GM12891 (cell line): Measurements from ENCODE around the gene PSAPL1.

ENCODE experiments used
- DNase-seq: peaks from one replicate; pipeline ENCODE4 v3.0.0; 2011; ENCODE audit warnings: low spot score; ENCODE audit not compliant: insufficient read length
- FAIRE-seq: peaks from 2 replicates; lab custom pipeline; 2011; peaks lifted over from hg19 to GRCh38; lab: Jason Lieb, UNC
- PAX5 ChIP-seq: IDR thresholded peaks from 2 replicates; pipeline ENCODE4 v1.6.1; 2011; ENCODE audit warnings: low read length, moderate library complexity, mild to moderate bottlenecking; ENCODE audit not compliant: insufficient read depth, severe bottlenecking
- POLR2A ChIP-seq: IDR thresholded peaks from 2 replicates; pipeline ENCODE4 v1.6.1; 2011; ENCODE audit warnings: low read depth, low read length, control low read depth
- POLR2AphosphoS5 ChIP-seq: IDR thresholded peaks from 2 replicates; pipeline ENCODE4 v1.6.1; 2011; ENCODE audit warnings: low read depth, low read length, control low read depth
- POU2F2 ChIP-seq: IDR thresholded peaks from 2 replicates; pipeline ENCODE4 v1.6.1; 2011; ENCODE audit warnings: low read depth, mild to moderate bottlenecking, control low read depth, low read length, moderate library complexity
- SPI1 ChIP-seq: IDR thresholded peaks from 2 replicates; pipeline ENCODE4 v1.6.1; 2011; ENCODE audit warnings: low read depth, low read length, control low read depth
- TAF1 ChIP-seq: IDR thresholded peaks from 2 replicates; pipeline ENCODE4 v1.6.1; 2011; ENCODE audit warnings: low read depth, low read length, control low read depth

PSAPL1 gene

DNA sequence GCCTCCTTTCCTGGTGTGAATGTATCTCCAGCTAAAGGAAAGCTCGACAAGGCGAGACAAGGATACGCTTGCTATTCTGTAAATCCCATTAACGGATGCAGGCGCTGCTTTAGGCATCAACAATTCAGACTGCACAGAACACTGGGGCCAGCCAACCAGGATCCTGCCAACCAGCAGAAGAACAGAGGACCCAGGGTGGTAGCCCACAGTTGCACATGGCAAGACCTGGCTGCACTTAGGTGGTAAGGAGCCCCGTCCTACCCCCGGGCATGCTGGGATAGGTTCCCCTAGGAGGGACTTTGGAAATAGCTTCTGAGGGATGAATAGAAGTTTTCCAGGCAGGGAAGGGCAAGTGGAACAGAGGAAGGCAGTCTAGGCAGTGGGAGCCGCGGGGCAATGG lies 20.7 kb downstream of the PSAPL1 start:
- no peak for DNase-seq
- TF ChIP-seq POU2F2 (no peak), PAX5 (no peak), TAF1 (no peak), SPI1 (no peak), POLR2A (no peak), POLR2AphosphoS5 (no peak)
- no peak for FAIRE-seq

DNA sequence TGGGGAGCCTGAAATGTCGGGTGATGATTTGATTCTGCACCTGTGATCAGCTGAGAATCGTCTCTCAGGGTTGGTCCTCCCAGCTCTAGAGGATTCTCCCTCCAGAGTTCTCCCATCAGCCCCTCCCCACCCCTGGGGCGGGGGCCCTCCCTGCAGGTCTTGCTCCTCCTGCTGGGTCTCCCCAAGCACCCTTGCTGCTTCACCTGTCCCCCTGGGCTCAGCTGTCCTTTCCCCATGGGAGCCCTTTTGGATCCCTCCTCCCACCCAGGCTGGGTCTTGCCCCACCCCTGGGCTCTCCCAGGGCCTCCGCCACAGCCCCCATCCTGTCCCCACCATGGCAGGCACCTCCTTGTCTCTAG lies 22.2 kb downstream of the PSAPL1 start:
- no peak for FAIRE-seq
- no peak for DNase-seq
- no peak for TF ChIP-seq SPI1
- no peak for TF ChIP-seq POLR2A
- TF ChIP-seq POLR2AphosphoS5, result no peak
- TF ChIP-seq POU2F2, result no peak
- no peak for TF ChIP-seq TAF1
- TF ChIP-seq PAX5, result no peak

DNA sequence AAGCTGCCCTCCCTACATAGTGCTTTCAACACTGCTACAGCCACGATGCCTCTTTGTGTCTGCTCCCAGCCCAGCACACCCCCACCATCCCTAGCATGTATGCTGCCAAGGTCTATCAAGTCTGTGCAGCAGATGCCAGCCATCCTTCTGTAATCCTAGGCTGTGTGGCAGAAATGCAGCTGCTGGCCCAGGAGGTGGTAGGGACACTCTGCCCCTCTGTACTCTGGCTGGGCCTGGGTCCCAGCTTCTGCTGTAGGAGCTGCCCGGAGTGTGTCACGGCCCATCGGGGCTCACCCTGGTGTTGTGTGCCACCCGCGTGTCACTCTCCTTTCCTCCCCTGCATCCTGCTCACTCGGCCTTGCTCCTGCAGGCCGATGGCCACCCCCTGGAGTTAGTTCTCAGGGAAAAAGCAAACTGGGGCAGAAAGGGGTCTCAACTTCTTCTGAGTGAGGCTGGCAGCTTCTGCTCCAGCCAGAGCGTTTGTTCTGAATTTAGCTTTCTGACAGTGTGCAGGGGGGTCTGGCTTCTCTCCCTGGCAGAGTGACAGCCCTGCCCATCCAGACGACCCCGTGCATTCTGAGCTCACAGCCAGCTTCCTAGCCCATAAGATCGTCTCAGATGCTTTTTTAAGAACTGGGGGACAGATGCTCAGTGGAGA lies 22.7 kb downstream of the PSAPL1 start:
- TF ChIP-seq TAF1 (no peak), PAX5 (no peak), POLR2AphosphoS5 (no peak), SPI1 (no peak), POU2F2 (no peak), POLR2A (no peak)
- FAIRE-seq (no peak), DNase-seq (no peak)

DNA sequence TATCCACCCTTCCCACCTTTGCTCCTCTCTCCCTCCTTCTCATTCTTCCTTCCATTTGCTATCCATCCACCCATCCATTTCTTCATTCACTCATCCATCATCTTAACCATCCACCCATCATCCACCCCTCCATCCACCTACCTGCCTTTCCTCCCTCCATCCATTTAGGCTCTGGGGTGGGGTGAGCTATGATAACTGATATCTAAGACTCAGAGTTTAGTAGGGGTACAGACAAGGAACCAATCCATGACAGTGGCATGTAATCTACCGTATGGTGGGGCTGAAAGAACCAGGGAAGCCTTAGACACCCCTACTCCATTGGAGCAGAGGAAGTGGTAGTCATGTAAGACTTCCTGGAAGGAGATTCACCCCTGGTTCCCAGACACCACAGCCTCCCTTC lies 23.2 kb downstream of the PSAPL1 start:
- DNase-seq, result no peak
- no peak for FAIRE-seq

DNA sequence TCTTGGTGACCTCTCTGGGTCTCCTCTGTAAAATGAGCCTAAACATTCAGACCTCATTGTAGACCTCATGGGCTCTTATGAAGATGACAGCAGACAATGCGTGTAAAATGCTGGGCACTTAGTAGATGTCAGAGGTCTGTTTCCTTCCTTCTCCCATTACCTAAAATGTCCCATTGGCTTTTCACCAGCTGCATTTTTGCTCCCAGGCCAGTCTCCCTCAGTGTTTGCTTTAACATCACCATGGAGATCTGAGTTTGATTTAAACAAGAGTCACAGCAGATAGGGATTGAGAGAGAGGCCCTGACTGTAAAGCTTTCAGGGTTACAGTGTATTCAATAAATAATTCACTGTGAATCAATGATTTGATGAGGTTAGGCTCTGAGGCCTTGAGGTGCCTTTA lies 24.3 kb downstream of the PSAPL1 start:
- DNase-seq (no peak), FAIRE-seq (no peak)
- TF ChIP-seq PAX5, result no peak
- no peak for TF ChIP-seq POU2F2
- no peak for TF ChIP-seq POLR2A
- TF ChIP-seq POLR2AphosphoS5, result no peak
- no peak for TF ChIP-seq SPI1
- no peak for TF ChIP-seq TAF1

More for the DNA sequence above, 23.2 kb downstream of the PSAPL1 start:
- TF ChIP-seq PAX5 (no peak), POLR2AphosphoS5 (no peak), TAF1 (no peak)

DNA sequence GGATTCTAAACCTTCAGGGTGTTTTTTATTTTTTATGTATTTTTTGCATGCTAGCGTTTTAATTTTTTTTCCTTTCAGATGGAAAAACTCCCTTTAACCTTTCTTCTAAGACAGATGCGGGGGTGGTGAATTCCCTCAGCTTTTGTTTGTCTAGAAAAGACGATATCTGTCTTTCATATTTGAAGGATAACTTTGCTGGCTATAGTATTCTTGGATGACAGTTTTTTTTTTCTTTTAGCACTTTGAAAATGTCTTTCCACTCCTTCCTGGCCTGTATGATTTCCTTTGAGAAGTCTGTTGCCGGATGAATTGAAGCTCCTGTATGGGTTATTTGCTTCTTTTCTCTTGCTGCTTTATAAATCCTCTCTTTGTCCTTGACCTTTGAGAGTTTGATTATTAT lies 26.6 kb downstream of the PSAPL1 start:
- FAIRE-seq, result no peak
- no peak for TF ChIP-seq POLR2A
- no peak for TF ChIP-seq POU2F2
- TF ChIP-seq POLR2AphosphoS5, result no peak
- no peak for TF ChIP-seq TAF1
- TF ChIP-seq SPI1, result no peak
- no peak for TF ChIP-seq PAX5
- no peak for DNase-seq

DNA sequence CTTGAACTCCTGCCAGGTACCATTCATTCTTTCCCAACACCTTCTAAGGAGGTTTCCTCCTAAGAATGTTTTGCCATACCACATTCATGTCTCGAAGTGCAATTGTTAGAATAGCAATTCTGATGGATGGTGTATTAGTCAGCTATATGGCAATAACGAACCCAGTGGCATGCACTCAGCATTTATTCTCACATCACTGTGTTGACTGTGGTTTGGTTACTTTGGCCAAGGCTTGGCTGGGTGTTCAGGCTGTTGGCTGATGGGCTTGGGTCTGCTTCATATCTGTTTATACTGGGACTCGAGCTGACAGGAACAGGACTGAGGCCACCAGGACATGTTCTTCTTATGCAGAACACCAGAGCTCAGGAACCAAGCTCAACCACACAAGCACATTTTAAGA lies 31.7 kb downstream of the PSAPL1 start:
- no peak for TF ChIP-seq TAF1
- no peak for TF ChIP-seq POLR2AphosphoS5
- TF ChIP-seq SPI1, result no peak
- no peak for TF ChIP-seq PAX5
- no peak for TF ChIP-seq POLR2A
- no peak for TF ChIP-seq POU2F2
- FAIRE-seq (no peak), DNase-seq (no peak)

DNA sequence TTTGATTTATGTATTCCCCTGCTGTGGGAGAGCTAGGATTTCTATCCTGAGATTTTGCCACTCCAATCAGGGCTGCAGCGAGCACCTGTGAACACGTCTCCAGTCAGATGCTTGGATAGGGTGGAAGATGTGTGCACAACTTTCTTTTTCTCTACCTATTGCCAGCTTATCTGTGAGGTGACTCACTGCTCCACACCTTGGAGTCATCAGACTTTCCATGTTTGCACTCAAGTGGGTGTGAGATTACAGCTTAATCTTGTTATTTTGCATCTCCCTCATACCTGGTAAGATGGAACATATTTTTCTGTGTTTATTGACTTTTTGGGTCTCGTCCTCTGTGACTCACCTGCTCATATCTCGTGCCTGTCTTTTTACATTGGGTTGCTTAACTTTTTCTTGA lies 32.2 kb downstream of the PSAPL1 start:
- DNase-seq, result no peak

DNA sequence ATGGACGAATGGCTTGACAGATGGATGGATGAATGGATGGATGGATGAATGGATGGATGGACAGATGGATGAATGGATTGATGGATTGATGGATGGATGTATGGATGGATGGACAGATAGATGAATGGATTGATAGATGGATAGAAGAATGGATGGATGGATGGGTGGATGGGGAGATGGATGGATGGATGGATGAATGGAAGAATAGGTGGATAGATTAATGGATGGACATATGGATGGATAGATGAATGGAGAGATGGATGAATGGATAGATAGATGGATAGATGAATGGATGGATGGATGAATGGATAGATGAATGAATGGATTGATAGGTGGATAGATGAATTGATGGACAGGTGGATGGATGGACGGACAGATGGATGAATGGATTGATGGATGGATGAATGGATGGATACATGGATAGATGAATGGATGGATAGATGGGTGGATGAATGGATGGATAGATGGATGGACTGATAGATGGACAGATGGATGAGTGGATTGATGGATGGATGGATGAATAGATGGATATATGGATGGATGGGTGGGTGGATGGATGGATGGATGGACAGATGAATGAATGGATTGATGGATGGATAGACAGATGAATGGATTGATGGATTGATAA lies 33.9 kb downstream of the PSAPL1 start:
- TF ChIP-seq TAF1, result no peak
- TF ChIP-seq POLR2AphosphoS5, result no peak
- no peak for TF ChIP-seq SPI1
- no peak for TF ChIP-seq PAX5
- TF ChIP-seq POLR2A, result no peak
- no peak for TF ChIP-seq POU2F2
- no peak for FAIRE-seq

More for the DNA sequence above, 32.2 kb downstream of the PSAPL1 start:
- TF ChIP-seq TAF1 (no peak), SPI1 (no peak), PAX5 (no peak), POU2F2 (no peak), POLR2A (no peak), POLR2AphosphoS5 (no peak)
- no peak for FAIRE-seq

More for the DNA sequence above, 33.9 kb downstream of the PSAPL1 start:
- no peak for DNase-seq
